Stimulated activated naive B cell treated with anti-CD40 and anti-IgM and Interleukin-4, amounts not matched to agents 10 μg/mL and 1 μg/mL and 100 μg/mL, for 72 hours (primary cell): Measurements from ENCODE around the gene FBXO31.
A peak's percentile ranks its signal among the peaks of the same experiment; 100 is the strongest.
"Not testable (repeated sequence)": the region's sequence is repeated elsewhere in the genome, so short reads cannot be mapped to it uniquely, and the experiment has no call there.

Experiments used
- ATAC-seq, 2 donors: fragments of 150-1000 bp; cut with Tn5 transposase; replicated peaks; 2 replicates each; pipeline ENCODE4 v1.10.0; 2021; ENCODE audit warnings: moderate library complexity in 1 of 2
- DNase-seq: peaks from one replicate; pipeline ENCODE4 v3.0.0; 2021
- H3K27ac Mint-ChIP-seq: one replicate; pipeline ENCODE4 v1.8.0; 2022; ENCODE audit warnings: mild to moderate bottlenecking, mixed read lengths
- H3K27me3 Mint-ChIP-seq, 2 donors: one replicate each; pipeline ENCODE4 v1.8.0; 2022; ENCODE audit warnings: mixed read lengths in 2 of 2
- H3K36me3 Mint-ChIP-seq, 2 donors: one replicate each; pipeline ENCODE4 v1.8.0; 2022; ENCODE audit warnings: mixed read lengths in 2 of 2, mild to moderate bottlenecking in 1 of 2
- H3K4me1 Mint-ChIP-seq, 2 donors: one replicate each; pipeline ENCODE4 v1.8.0; 2022; ENCODE audit warnings: mixed read lengths in 2 of 2, mild to moderate bottlenecking in 1 of 2
- H3K4me3 Mint-ChIP-seq, 2 donors: one replicate each; pipeline ENCODE4 v1.8.0; 2022; ENCODE audit warnings: mild to moderate bottlenecking in 2 of 2, mixed read lengths in 2 of 2, moderate library complexity in 1 of 2
- H3K9me3 Mint-ChIP-seq, 2 donors: one replicate each; pipeline ENCODE4 v1.8.0; 2022; ENCODE audit warnings: mixed read lengths in 2 of 2, mild to moderate bottlenecking in 1 of 2

FBXO31 gene

DNA sequence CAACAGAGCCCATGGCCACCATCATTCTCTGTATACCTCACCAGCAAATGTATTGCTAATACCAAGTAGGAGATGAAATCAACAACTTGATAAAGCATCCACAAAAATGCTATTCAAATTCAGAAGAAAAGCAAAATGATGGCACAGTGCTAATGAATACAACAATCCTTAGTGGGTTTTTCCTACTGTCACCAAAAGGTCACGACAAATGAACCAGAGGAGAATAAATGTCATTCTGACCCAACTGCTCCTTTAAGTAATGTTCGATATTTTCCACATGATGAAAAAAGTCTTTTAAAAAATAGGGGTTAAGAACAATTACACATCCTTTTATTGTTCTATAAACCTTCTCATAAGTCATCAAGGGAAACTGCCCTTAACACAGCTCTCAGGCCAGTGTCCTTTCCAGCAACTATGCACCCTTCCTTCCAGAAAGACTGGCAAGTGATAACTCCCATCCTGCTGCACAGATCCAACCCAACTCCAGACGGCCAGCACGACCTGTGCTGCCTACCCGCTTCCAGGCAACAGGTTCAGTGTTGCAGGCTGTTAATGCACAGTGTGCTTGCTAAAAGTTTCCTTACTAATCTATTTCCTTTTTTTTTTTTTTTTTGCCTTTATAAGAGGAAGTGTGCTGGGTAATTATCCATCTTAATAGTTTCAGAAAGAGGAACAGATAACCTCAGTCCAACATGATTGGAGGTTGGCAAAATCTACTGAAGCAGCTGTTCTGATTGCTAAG, 15.4 kb downstream of the FBXO31 start:
- no peaks in the 10 kb centered on the region for H3K9me3 Mint-ChIP-seq
- ATAC-seq (peak; percentile 71 to 90), DNase-seq (no peak)
- H3K4me3 Mint-ChIP-seq, result peak overlapping the region; percentile 66 to 76
- peak overlapping the region; percentile 51 for H3K27ac Mint-ChIP-seq
- H3K27me3 Mint-ChIP-seq, result no peaks in the 10 kb centered on the region
- peaks cover 46 to 65% of the 10 kb centered on the region in 2 donors for H3K4me1 Mint-ChIP-seq
- H3K36me3 Mint-ChIP-seq, result peaks cover 24 to 27% of the 10 kb centered on the region in 2 donors

DNA sequence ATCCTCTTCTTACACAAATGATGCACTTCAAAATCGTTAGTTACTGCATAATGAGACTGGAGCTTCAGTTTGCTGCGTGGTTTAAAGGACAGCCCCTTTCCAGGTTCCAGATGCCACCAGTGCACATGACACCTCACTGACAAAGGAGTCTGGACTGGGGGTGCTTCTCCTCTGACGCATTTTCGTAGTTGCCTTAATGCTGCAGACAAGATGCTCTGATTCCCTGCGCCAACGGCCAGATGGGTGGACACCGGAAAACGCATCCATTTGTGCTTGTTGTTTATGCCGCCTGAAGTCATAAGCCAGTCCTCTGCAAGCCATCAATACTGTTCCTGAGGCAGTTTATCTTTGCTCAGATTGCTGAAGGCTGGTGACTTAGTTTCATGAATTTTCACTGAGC, 16.0 kb downstream of the FBXO31 start:
- Mint-ChIP-seq H3K9me3 (no peaks in the 10 kb centered on the region), H3K27me3 (no peaks in the 10 kb centered on the region), H3K36me3 (peaks cover 24 to 27% of the 10 kb centered on the region in 2 donors), H3K27ac (peak overlapping the region; percentile 25), H3K4me3 (no peak overlapping the region), H3K4me1 (peaks cover 46 to 65% of the 10 kb centered on the region in 2 donors)
- DNase-seq (no peak), ATAC-seq (no peak)

DNA sequence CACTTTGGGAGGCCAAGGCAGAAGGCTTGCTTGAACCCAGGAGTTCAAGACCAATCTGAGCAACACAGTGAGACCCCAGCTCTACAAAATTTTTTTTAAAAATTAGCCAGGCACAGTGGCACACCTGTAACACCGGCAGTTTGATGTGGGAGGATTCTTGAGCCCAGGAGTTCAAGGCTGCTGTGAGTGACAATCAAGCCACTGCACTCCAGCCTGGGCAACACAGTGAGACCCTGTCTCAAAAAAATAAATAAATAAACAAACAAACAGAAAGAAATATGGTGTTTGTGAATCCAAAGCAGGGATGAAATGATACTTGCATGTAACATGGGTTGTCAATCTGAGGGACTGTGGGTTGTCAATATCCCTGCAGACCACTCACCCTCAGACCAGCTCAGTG, 16.6 kb downstream of the FBXO31 start:
- ATAC-seq (no peak), DNase-seq (no peak)
- H3K9me3 Mint-ChIP-seq, result no peaks in the 10 kb centered on the region
- H3K36me3 Mint-ChIP-seq, result peaks cover 24 to 27% of the 10 kb centered on the region in 2 donors
- H3K4me3 Mint-ChIP-seq, result no peak overlapping the region
- no peaks in the 10 kb centered on the region for H3K27me3 Mint-ChIP-seq
- no peak overlapping the region for H3K27ac Mint-ChIP-seq
- peaks cover 46 to 65% of the 10 kb centered on the region in 2 donors for H3K4me1 Mint-ChIP-seq

DNA sequence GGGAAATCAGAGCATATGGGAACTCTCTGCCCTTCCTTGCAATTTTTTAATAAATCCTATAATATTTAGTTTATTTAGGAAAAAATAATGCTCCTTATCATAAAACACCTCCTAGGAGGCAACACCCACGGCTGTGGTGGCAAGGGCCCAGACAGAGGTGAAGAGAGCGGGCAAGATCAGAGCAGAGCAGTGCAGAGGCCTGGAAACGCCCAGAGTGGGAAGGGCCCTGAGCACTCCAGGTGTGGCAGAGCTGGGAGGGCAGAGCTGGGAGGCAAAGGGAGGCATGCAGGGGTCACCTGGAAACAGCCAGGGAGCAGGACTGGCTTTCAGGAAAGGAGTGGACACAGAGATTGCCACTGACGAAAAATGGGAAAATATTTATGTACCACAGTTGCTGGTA, 17.3 kb downstream of the FBXO31 start:
- DNase-seq, result no peak
- no peak for ATAC-seq
- H3K4me1 Mint-ChIP-seq, result peaks cover 42 to 62% of the 10 kb centered on the region in 2 donors
- H3K27ac Mint-ChIP-seq, result no peak overlapping the region
- no peaks in the 10 kb centered on the region for H3K9me3 Mint-ChIP-seq
- H3K4me3 Mint-ChIP-seq, result no peak overlapping the region
- peaks cover 25 to 26% of the 10 kb centered on the region in 2 donors for H3K36me3 Mint-ChIP-seq
- H3K27me3 Mint-ChIP-seq, result no peaks in the 10 kb centered on the region

DNA sequence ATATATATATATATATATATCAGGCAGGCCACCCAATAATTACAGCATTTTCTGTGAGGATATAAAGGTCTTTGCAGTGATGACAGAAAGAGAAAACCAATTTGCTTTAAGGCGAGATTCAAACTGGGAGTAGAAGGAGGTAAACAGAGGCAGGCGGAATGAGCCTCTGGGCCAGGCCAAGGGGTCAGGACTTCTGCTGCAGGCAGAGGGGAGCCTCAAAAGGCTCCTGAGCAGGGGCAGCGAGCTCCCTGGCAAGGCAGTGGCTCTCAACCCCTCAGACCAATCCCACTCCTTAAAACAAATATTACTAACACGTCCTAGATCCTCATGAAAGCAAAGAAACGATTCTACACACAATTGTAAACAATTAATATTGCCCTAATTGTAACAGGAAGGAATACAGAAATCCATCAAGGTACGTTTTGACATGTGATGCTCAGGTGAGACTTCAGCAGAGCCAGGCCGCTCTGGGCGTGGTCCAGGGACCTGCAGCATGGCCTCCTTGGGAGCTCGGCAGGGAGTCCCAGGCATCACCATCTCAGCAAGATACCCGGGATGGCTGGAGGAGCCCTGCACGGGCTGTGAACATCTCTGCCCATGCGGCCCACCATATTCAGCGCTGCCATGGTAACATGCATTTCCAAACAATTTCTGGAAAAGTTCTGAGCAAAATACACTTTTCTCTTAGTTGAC, 18.4 kb downstream of the FBXO31 start:
- H3K9me3 Mint-ChIP-seq, result no peaks in the 10 kb centered on the region
- H3K4me3 Mint-ChIP-seq, result no peak overlapping the region
- peaks cover 28 to 35% of the 10 kb centered on the region in 2 donors for H3K36me3 Mint-ChIP-seq
- no peak for ATAC-seq
- no peak for DNase-seq
- peaks cover 44 to 52% of the 10 kb centered on the region in 2 donors for H3K4me1 Mint-ChIP-seq
- no peaks in the 10 kb centered on the region for H3K27me3 Mint-ChIP-seq
- H3K27ac Mint-ChIP-seq, result no peak overlapping the region

DNA sequence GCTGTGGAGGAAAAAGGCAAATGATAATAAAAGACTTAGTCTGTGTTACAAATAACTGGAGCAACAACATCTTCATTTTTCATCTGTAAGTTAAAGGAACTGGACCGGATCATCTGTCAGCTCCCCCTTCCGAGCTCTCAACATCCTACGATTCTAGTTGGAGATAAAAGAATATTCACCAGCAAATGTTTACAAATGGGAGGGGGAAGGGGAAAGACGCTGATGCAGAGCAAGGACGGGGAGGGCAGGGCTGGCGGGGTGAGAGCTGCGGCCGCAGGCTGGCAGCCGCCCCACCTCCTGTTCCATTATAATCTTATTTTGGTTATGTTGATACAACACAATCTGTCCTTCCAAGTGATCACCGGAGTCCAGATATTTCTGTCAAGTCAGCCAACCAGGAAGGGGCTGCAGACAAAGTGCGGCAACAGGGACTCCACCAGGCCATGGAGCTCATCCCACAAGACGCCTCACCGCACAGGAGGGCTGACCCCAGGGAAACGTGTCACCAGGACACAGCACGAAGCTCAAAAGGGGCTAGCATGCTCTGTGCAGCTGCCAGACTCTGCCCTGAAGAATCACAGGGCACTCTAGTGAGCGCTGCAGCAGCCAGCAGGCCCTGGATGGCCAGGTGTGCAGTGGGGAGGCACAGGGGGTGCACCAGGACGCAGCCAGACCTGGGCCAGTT, 19.7 kb downstream of the FBXO31 start:
- ATAC-seq, result peak in 1 of 2 donors; percentile 10
- peak overlapping the region in 1 of 2 donors; percentile 25 for H3K4me3 Mint-ChIP-seq
- H3K9me3 Mint-ChIP-seq, result no peaks in the 10 kb centered on the region
- H3K27me3 Mint-ChIP-seq, result no peaks in the 10 kb centered on the region
- peak overlapping the region; percentile 37 for H3K27ac Mint-ChIP-seq
- H3K4me1 Mint-ChIP-seq, result peaks cover 35 to 42% of the 10 kb centered on the region in 2 donors
- no peak for DNase-seq
- peaks cover 35 to 47% of the 10 kb centered on the region in 2 donors for H3K36me3 Mint-ChIP-seq

DNA sequence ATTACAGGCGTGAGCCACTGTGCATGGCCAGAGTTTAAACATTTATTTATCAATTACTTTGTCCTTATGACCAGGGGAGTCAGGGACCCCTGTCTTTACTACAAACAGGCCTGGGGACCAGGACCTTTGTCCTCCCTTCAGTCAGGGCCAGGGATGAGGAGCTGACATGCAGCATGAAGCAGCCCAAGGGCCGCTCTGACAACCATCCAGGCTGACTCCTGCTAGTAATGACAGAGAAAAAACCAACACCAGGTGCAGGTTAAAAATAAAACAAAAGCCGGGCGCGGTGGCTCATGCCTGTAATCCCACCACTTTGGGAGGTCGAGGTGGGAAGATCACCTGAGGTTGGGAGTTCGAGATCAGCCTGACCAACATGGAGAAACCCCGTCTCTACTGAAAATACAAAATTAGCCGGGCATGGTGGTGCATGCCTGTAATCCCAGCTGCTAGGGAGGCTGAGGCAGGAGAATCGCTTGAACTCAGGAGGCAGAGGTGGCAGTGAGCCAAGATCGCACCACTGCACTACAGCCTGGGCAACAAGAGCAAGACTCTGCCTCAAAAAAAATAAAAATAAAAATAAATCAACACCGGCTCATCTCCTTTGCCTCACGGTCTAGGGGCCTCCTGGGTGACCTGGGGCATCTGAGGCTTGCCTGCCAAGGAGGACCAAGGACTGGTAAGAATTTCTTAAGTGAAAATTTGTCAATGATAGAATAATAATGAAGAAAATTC, 20.6 kb downstream of the FBXO31 start:
- H3K27ac Mint-ChIP-seq, result not testable (repeated sequence)

DNA sequence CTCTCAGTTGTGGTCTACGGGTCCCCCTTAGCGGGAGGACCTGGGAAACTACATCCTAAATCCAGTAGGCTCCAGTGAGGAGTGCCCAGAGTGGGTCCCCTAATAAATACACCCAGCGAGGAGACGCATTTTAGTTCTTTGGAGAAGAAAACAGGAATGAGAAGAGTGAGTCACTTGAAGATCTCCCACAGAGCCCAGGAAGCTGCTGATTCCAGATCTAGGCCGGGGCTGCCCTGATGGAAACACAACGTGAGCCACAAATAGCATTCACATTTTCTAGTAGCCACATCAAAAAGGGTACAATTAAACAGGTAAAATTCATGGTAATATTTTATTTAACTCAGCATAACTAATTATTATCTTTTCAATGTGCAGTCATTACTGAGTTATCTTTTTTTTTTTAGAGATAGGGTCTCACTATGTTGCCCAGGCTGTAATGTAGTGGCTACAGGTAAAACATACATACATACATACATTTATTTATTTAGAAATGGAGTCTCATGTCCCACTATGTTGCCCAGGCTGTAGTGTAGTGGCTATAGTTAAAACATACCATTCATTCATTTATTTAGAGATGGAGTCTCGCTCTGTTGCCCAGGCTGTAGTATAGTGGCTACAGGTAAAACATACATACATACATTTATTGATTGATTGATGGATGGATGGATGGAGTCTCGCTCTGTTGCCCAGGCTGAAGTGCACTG, 21.5 kb downstream of the FBXO31 start:
- ATAC-seq, result no peak
- DNase-seq, result no peak
- Mint-ChIP-seq H3K36me3 (peaks cover 35 to 50% of the 10 kb centered on the region in 2 donors), H3K4me1 (peaks cover 20 to 24% of the 10 kb centered on the region in 2 donors), H3K27ac (no peak overlapping the region), H3K9me3 (no peaks in the 10 kb centered on the region), H3K4me3 (no peak overlapping the region), H3K27me3 (no peaks in the 10 kb centered on the region)

More for the DNA sequence above, 20.6 kb downstream of the FBXO31 start:
- H3K4me3 Mint-ChIP-seq, ATAC-seq, H3K27me3 Mint-ChIP-seq, H3K9me3 Mint-ChIP-seq, DNase-seq: not testable (repeated sequence)
- Mint-ChIP-seq H3K4me1 (peaks cover 28 to 33% of the 10 kb centered on the region in 2 donors), H3K36me3 (peaks cover 38 to 56% of the 10 kb centered on the region in 2 donors)

DNA sequence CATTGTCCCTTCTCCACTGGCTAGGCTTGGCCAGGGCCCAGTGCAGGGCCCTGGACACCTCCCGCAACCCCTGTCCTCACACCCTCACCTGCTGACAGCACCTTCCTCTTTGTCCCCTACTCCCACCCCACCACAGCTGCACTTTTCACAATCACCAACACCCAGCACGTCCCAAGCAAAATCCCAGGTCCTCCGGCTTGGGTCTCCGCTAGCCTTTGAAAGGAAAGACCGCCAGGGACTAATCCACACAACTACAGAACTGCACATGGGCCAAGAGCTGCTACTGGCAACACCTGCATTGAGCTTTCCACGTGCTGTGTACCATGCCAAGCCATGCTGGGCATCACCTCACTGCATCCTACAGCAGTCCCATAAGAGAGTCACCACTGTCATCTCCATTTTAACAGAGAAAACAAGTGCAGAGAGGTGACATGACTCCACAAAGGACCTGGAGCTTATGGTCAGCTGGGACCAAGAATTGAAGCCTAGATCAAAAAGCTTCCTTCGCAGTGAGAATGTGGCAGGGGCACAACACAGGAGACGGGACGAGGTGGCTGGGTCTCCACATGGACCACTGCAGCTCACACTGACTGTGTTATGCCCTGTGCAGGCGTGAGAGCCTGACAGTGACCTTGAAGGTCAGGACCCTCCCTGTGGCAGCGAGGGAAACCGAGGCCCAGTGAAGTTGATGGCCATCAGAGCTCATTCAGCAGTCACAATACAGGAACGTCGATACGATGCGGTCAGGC, 22.5 kb downstream of the FBXO31 start:
- Mint-ChIP-seq H3K4me3 (no peak overlapping the region), H3K36me3 (peaks cover 34 to 51% of the 10 kb centered on the region in 2 donors), H3K27me3 (no peaks in the 10 kb centered on the region), H3K4me1 (peaks cover 15% of the 10 kb centered on the region in 2 donors), H3K27ac (no peak overlapping the region), H3K9me3 (no peaks in the 10 kb centered on the region)
- no peak for ATAC-seq
- no peak for DNase-seq

DNA sequence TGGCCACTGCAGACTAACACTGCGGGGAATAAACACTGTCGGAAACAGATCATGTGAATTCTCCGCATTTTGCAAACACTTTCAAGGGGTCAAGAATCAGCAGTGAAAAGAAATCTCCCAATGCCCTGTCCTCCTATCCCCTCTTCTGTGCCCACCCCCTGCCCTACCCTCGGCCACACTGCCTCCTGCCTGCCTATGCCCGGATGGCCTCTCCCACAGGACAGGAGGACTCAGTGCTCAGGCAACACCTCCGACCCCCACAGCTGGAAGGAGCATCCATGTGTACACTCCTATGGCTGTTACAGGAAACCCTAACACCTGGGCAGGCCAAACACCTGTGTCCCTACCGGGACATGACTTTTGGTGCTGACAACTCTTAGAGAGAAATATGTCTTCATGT, 24.5 kb downstream of the FBXO31 start:
- ATAC-seq, result no peak
- no peaks in the 10 kb centered on the region for H3K9me3 Mint-ChIP-seq
- H3K36me3 Mint-ChIP-seq, result peaks cover 30 to 51% of the 10 kb centered on the region in 2 donors
- H3K27ac Mint-ChIP-seq, result no peak overlapping the region
- no peak for DNase-seq
- H3K4me1 Mint-ChIP-seq, result peaks cover 2 to 5% of the 10 kb centered on the region in 2 donors
- no peaks in the 10 kb centered on the region for H3K27me3 Mint-ChIP-seq
- no peak overlapping the region for H3K4me3 Mint-ChIP-seq

DNA sequence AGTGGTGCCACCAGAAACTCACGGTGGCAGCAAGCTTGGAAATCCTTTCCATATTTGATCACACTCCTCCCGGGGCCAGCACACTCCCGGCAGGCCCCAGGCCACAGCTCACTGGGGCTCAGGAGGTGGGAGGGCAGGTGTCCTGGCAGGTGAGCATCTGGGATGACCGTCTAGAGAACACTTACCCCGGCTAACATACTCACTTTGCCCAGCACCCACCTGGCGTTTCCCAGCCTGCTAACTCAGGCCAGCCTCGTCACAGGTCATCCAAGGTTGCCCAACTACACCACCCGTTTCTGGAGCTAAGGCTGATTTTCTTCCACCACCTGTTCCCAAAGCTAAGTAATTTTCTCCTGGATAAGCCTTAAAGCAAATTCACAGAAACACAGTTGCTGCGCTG, 24.9 kb downstream of the FBXO31 start:
- DNase-seq (no peak), ATAC-seq (no peak)
- peaks cover 27 to 50% of the 10 kb centered on the region in 2 donors for H3K36me3 Mint-ChIP-seq
- H3K9me3 Mint-ChIP-seq, result no peaks in the 10 kb centered on the region
- peaks cover 0 to 4% of the 10 kb centered on the region in 2 donors for H3K4me1 Mint-ChIP-seq
- H3K27ac Mint-ChIP-seq, result peak overlapping the region; percentile 20
- H3K27me3 Mint-ChIP-seq, result no peaks in the 10 kb centered on the region
- H3K4me3 Mint-ChIP-seq, result no peak overlapping the region

DNA sequence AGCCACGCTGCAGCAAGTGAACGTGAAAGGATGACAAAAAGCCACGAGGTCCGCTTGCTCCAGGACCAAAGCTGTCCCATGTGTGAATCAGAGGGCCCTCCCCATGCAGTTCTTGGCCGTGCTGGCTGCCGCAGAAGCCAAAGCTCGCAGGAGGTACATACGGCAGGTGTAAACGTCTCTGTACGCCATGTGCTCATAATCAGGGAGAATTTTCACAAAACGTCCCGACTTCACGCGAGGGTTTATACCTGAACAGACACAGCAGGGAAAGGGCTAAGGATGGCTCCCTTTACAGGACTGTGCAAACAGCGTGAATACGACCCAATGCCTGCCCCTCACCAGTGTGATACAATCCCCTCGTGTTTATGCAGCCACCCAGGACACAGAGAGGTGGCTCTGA, 25.3 kb downstream of the FBXO31 start:
- H3K36me3 Mint-ChIP-seq, result peaks cover 24 to 47% of the 10 kb centered on the region in 2 donors
- no peak for DNase-seq
- ATAC-seq, result no peak
- H3K4me1 Mint-ChIP-seq, result peaks cover 0 to 4% of the 10 kb centered on the region in 2 donors
- H3K9me3 Mint-ChIP-seq, result no peaks in the 10 kb centered on the region
- no peak overlapping the region for H3K27ac Mint-ChIP-seq
- H3K27me3 Mint-ChIP-seq, result no peaks in the 10 kb centered on the region
- no peak overlapping the region for H3K4me3 Mint-ChIP-seq

DNA sequence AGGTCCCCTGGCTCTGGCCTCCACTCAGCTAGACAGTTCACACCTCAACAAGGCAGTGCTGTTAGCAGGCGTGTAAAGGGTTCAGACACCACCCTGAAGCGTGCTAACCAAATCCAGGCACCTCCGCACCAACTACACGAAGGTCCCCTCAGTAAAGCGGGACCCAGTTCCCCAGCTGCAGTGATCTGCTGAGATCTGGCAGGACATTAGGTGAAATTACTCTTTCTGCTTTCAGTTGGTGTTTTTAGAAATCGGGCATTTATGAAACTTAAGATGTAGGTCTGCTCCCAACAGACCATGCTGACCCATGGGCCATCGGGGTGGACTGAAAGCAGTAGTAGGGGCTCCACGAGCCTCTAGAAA, 27.1 kb downstream of the FBXO31 start:
- Mint-ChIP-seq H3K9me3 (no peaks in the 10 kb centered on the region), H3K27ac (no peak overlapping the region), H3K36me3 (peaks cover 26 to 49% of the 10 kb centered on the region in 2 donors), H3K4me3 (no peak overlapping the region), H3K4me1 (peaks cover 0 to 4% of the 10 kb centered on the region in 2 donors), H3K27me3 (no peaks in the 10 kb centered on the region)
- DNase-seq (no peak), ATAC-seq (no peak)
